Endothelial cell of umbilical vein (primary cell): ENCODE data around the gene DDX39A. TPM values are rescaled to one million over a fixed set of nuclear protein-coding genes. Genes with fewer than 3 reads are reported as not detected.
"Not testable (repeated sequence)": the region's sequence is repeated elsewhere in the genome, so short reads cannot be mapped to it uniquely, and the experiment has no call there.

Experiments
- BruUV-seq: library from RNA; stranded (reverse); fragments of 400-500 nt; replicated peaks from 2 replicates; lab custom pipeline; 2021; lab: Mats Ljungman, UMichigan
- CTCF ChIA-PET: fragments of 300-600, 350-600 bp; sonication (Branson Sonifier 250); formaldehyde crosslinking; loops from one replicate; lab custom pipeline; 2021; ENCODE audit warnings: antibody characterized with exemption, inconsistent platforms; lab: Charles Lee
- POLR2A ChIA-PET: fragments of 300-600, 350-600 bp; sonication (Branson Sonifier 250); formaldehyde crosslinking; loops from one replicate; lab custom pipeline; 2021; ENCODE audit warnings: antibody characterized with exemption, inconsistent platforms; lab: Charles Lee
- DNase-seq: peaks from one replicate; pipeline ENCODE4 v3.0.0-alpha.2; 2011; ENCODE audit warnings: low read depth, low spot score
- FAIRE-seq: peaks from 2 replicates; lab custom pipeline; 2011; peaks lifted over from hg19 to GRCh38; lab: Jason Lieb, UNC
- H2AFZ ChIP-seq: 2 replicates; pipeline ENCODE4 v1.6.0; 2012; ENCODE audit warnings: low read depth, low read length, control low read depth, inconsistent platforms
- H3K27ac ChIP-seq: 2 replicates; pipeline ENCODE4 v1.5.1; 2011; ENCODE audit warnings: low read depth, mild to moderate bottlenecking, control low read depth, low read length, moderate library complexity; ENCODE audit not compliant: insufficient read depth
- H3K27me3 ChIP-seq, 2 experiments: 2 replicates each; pipeline versions ENCODE4 v1.6.0 to v1.6.1; 2011; ENCODE audit warnings: low read length in 2 of 2, mixed read lengths in 1 of 2; ENCODE audit not compliant: control insufficient read depth in 2 of 2, insufficient read depth in 2 of 2
- H3K36me3 ChIP-seq, 2 experiments: 2 replicates in 1 of 2; 3 replicates in 1 of 2; pipeline ENCODE4 v1.5.1; 2011; ENCODE audit warnings: low read length in 2 of 2, mild to moderate bottlenecking in 1 of 2, moderate library complexity in 1 of 2; ENCODE audit not compliant: control insufficient read depth in 2 of 2, insufficient read depth in 2 of 2; ENCODE audit errors: extremely low read depth in 1 of 2
- H3K4me1 ChIP-seq: 3 replicates; pipeline ENCODE4 v1.5.1; 2011; ENCODE audit warnings: mild to moderate bottlenecking, low read length; ENCODE audit not compliant: control insufficient read depth, insufficient read depth; ENCODE audit errors: extremely low read depth
- H3K4me2 ChIP-seq: 2 replicates; pipeline ENCODE4 v1.6.1; 2011; ENCODE audit warnings: low read length, control low read depth, mixed read lengths; ENCODE audit not compliant: insufficient read depth
- H3K4me3 ChIP-seq, 3 experiments: fragments of 200-600 bp in 1 of 3; sonication (generic), shearing (Covaris generic) in 1 of 3; replicated peaks in 1 of 3; 2 replicates each; pipeline ENCODE4 v1.5.1; 2011 to 2016; ENCODE audit warnings: control low read depth in 3 of 3, low read length in 3 of 3, mild to moderate bottlenecking in 2 of 3, inconsistent platforms in 1 of 3, low read depth in 1 of 3, moderate library complexity in 1 of 3; ENCODE audit not compliant: insufficient read depth in 1 of 3
- H3K79me2 ChIP-seq: 2 replicates; pipeline ENCODE4 v1.6.0; 2012; ENCODE audit warnings: low read length, inconsistent platforms; ENCODE audit not compliant: control insufficient read depth, insufficient read depth
- H3K9ac ChIP-seq: replicated peaks from 2 replicates; pipeline ENCODE3; 2011; ENCODE audit warnings: low read length, control low read depth; ENCODE audit not compliant: insufficient read depth; ENCODE audit errors: extremely low read depth
- H3K9me1 ChIP-seq: replicated peaks from 3 replicates; pipeline ENCODE4 v1.6.0; 2011; ENCODE audit warnings: mild to moderate bottlenecking, low read length; ENCODE audit not compliant: control insufficient read depth, insufficient read depth; ENCODE audit errors: extremely low read depth
- H3K9me3 ChIP-seq: replicated peaks from 2 replicates; pipeline ENCODE4 v1.5.1; 2012; ENCODE audit warnings: low read length, inconsistent platforms; ENCODE audit not compliant: control insufficient read depth, insufficient read depth
- H4K20me1 ChIP-seq: replicated peaks from 2 replicates; pipeline ENCODE3; 2011; ENCODE audit warnings: mild to moderate bottlenecking, low read length; ENCODE audit not compliant: control insufficient read depth, insufficient read depth; ENCODE audit errors: extremely low read depth
- CTCF ChIP-seq, 2 donors: IDR thresholded peaks; 1 replicate in 1 of 2; 2 replicates in 1 of 2; pipeline ENCODE4 v1.5.1; 2011; ENCODE audit warnings: low read length in 2 of 2, mild to moderate bottlenecking in 2 of 2, moderate library complexity in 2 of 2, control low read depth in 1 of 2, inconsistent platforms in 1 of 2, low read depth in 1 of 2; ENCODE audit not compliant: insufficient read depth in 1 of 2; ENCODE audit errors: extremely low read depth in 1 of 2
- EZH2 ChIP-seq: IDR thresholded peaks from 2 replicates; pipeline ENCODE4 v1.6.1; 2012; ENCODE audit warnings: borderline replicate concordance, low read depth, mild to moderate bottlenecking, moderate library complexity, low read length, inconsistent platforms; ENCODE audit not compliant: severe bottlenecking
- POLR2A ChIP-seq: IDR thresholded peaks from 2 replicates; pipeline ENCODE4 v1.6.1; 2012; ENCODE audit warnings: low read depth, mild to moderate bottlenecking, control low read depth, low read length
- POLR2AphosphoS5 ChIP-seq: IDR thresholded peaks from 2 replicates; pipeline ENCODE4 v1.6.1; 2012; ENCODE audit warnings: low read depth, mild to moderate bottlenecking, control low read depth, low read length, moderate library complexity; ENCODE audit not compliant: insufficient read depth
- dilution Hi-C: fragments of 300-500 bp; cut with MboI; formaldehyde crosslinking; loops from one replicate; pipeline ENCODE4 v1.15.0; 2019; ENCODE audit warnings: low sequenced_read_pairs; ENCODE audit not compliant: extremely low pct_ligation_motif_present
- intact Hi-C: fragments of 100-400 bp; cut with micrococcal nuclease; formaldehyde crosslinking; loops from one replicate; pipeline ENCODE4 v1.10.0; 2022
- polyA plus RNA-seq, 4 experiments: library from polyadenylated mRNA; depleted of rRNA in 3 of 4; stranded (reverse) in 3 of 4; unstranded in 1 of 4; fragments of >200 nt; gene quantifications; 2 replicates each; pipeline versions ENCODE4 v1.2.1 to v1.2.3, GENCODE V29; 2011 to 2012; ENCODE audit warnings: missing spikeins in 1 of 4
- total RNA-seq: library from RNA; stranded (reverse); gene quantifications from 2 replicates; pipeline ENCODE4 v1.2.3, GENCODE V29; 2021
- TF ChIP-seq, protein P1 (sequence below): IDR thresholded peaks from 2 replicates; pipeline ENCODE4 v1.6.1; 2011; ENCODE audit not compliant: insufficient read depth, insufficient read length

Gene DDX39A
- total and polyA plus RNA-seq, 2 donors (not counting 3 experiments of a cell fraction or from before 2014, with no cell fraction given) = 157 to 158 TPM

DNA sequence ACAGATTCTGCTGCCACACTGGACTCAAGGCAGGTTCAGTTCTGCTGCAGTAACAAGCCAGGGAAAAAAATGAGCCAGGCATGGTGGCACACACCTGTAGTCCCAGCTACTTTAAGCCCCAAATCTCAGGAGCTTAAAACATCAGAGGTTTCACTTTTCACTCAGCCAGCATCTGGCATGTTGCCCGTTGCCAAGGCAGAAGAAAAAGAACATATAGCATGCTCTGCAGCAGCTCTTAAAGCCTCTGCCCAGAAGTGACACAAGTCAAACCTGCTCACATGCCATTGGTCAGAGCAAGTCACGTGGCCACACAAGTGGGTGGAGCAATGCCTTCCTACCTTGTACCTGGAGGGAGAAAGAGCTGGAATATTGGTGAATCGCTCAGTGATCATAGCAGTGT is 52.6 kb downstream of the DDX39A start:
- H3K4me3 ChIP-seq = no peak overlapping the region
- CTCF ChIA-PET = interaction anchor here (0.7 to 1.4 kb wide), 4 partner anchors 18 to 230 kb away, joined by 3 to 7 read pairs (median 4); no protein-coding TSS in a partner anchor
- POLR2A ChIA-PET = no interaction called here
- H3K9me1 ChIP-seq = no peaks in the 10 kb centered on the region
- DNase-seq = peak; percentile 61
- H3K9ac ChIP-seq = no peak overlapping the region
- dilution Hi-C loops = no loop called here
- H3K4me2 ChIP-seq = no peak overlapping the region
- TF ChIP-seq EZH2 (no peak), CTCF (IDR thresholded peaks at IDR 0.05; ENCODE audit: extremely low read depth in 1 of 2, insufficient read depth in 1 of 2, low read depth in 1 of 2, low read length in 2 of 2) (no peak), POLR2A (no peak), POLR2AphosphoS5 (no peak)
- TF ChIP-seq, protein P1, sequence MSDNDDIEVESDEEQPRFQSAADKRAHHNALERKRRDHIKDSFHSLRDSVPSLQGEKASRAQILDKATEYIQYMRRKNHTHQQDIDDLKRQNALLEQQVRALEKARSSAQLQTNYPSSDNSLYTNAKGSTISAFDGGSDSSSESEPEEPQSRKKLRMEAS = peak; percentile 63
- no TSS peak for BruUV-seq
- no peaks in the 10 kb centered on the region for H3K36me3 ChIP-seq
- no peak overlapping the region for H3K27ac ChIP-seq
- no peak overlapping the region for H2AFZ ChIP-seq
- H3K27me3 ChIP-seq = no peaks in the 10 kb centered on the region
- intact Hi-C loops = no loop called here
- peaks cover 5% of the 10 kb centered on the region for H3K4me1 ChIP-seq
- peak; percentile 59 for FAIRE-seq
- H3K79me2 ChIP-seq = no peaks in the 10 kb centered on the region
- no peaks in the 10 kb centered on the region for H4K20me1 ChIP-seq
- no peaks in the 10 kb centered on the region for H3K9me3 ChIP-seq

- H3K4me2 ChIP-seq, H3K79me2 ChIP-seq, FAIRE-seq, H3K36me3 ChIP-seq, POLR2A ChIA-PET, dilution Hi-C loops, H3K27me3 ChIP-seq, DNase-seq, H3K4me1 ChIP-seq, H3K9me3 ChIP-seq, H4K20me1 ChIP-seq, H3K9me1 ChIP-seq, intact Hi-C loops, BruUV-seq, H3K9ac ChIP-seq, H3K27ac ChIP-seq: not testable (repeated sequence)
- Histone ChIP-seq H2AFZ (peak overlapping the region; percentile 93), H3K4me3 (peak overlapping the region in 1 of 3 experiments; percentile 2)
- CTCF ChIA-PET = interaction anchor here (1.0 to 2.1 kb wide), 4 partner anchors 11 to 42 kb away, joined by 3 to 11 read pairs (median 6); partner anchors contain the start of gene ADGRE5
Observed at GRCh38 chr19:14364098-14364443, 55.1 kb downstream of the DDX39A start.
